Keratinocyte (primary cell): ENCODE measurements around the gene GDF3. TPM values are rescaled to one million over a fixed set of nuclear protein-coding genes. Genes with fewer than 3 reads are reported as not detected.

Experiments
- DNase-seq: peaks from one replicate; pipeline ENCODE4 v3.0.0-alpha.2; 2011; ENCODE audit warnings: low read depth, missing footprints, low spot score
- FAIRE-seq: peaks from 2 replicates; lab custom pipeline; 2011; peaks lifted over from hg19 to GRCh38; lab: Jason Lieb, UNC
- H2AFZ ChIP-seq: 2 replicates; pipeline ENCODE4 v1.6.0; 2012; ENCODE audit warnings: low read length, control low read depth, inconsistent platforms; ENCODE audit not compliant: control insufficient read depth
- H3K27ac ChIP-seq: 2 replicates; pipeline ENCODE4 v1.5.1; 2011; ENCODE audit warnings: low read length; ENCODE audit not compliant: control insufficient read depth, insufficient read depth
- H3K27me3 ChIP-seq: 3 replicates; pipeline ENCODE4 v1.6.0; 2011; ENCODE audit warnings: low read length; ENCODE audit not compliant: control insufficient read depth, insufficient read depth; ENCODE audit errors: extremely low read depth
- H3K36me3 ChIP-seq, 2 experiments: 2 replicates in 1 of 2; 3 replicates in 1 of 2; pipeline ENCODE4 v1.5.1; 2011; ENCODE audit warnings: low read length in 2 of 2, mild to moderate bottlenecking in 1 of 2; ENCODE audit not compliant: control insufficient read depth in 2 of 2, insufficient read depth in 2 of 2; ENCODE audit errors: extremely low read depth in 1 of 2
- H3K4me1 ChIP-seq: 3 replicates; pipeline ENCODE4 v1.5.1; 2011; ENCODE audit warnings: low read length; ENCODE audit not compliant: control insufficient read depth, insufficient read depth; ENCODE audit errors: extremely low read depth
- H3K4me2 ChIP-seq: 3 replicates; pipeline ENCODE4 v1.6.0; 2011; ENCODE audit warnings: low read depth, low read length; ENCODE audit not compliant: control insufficient read depth, insufficient read depth; ENCODE audit errors: extremely low read depth
- H3K4me3 ChIP-seq, 3 experiments: fragments of 200-600 bp in 1 of 3; sonication (generic) in 1 of 3; 2 replicates in 2 of 3; 3 replicates in 1 of 3; pipeline ENCODE4 v1.5.1; 2011 to 2016; ENCODE audit warnings: low read length in 3 of 3, mild to moderate bottlenecking in 3 of 3, control low read depth in 2 of 3, inconsistent platforms in 1 of 3, low read depth in 1 of 3, mixed read lengths in 1 of 3, mixed run types in 1 of 3, moderate library complexity in 1 of 3; ENCODE audit not compliant: control insufficient read depth in 2 of 3, insufficient read depth in 2 of 3; ENCODE audit errors: extremely low read depth in 1 of 3
- H3K79me2 ChIP-seq: 2 replicates; pipeline ENCODE4 v1.6.0; 2012; ENCODE audit warnings: low read length; ENCODE audit not compliant: control insufficient read depth, insufficient read depth
- H3K9ac ChIP-seq: 3 replicates; pipeline ENCODE4 v1.6.0; 2011; ENCODE audit warnings: low read length; ENCODE audit not compliant: control insufficient read depth, insufficient read depth; ENCODE audit errors: extremely low read depth
- H3K9me1 ChIP-seq: 3 replicates; pipeline ENCODE4 v1.6.0; 2011; ENCODE audit warnings: low read length; ENCODE audit not compliant: control insufficient read depth, insufficient read depth; ENCODE audit errors: extremely low read depth
- H3K9me3 ChIP-seq: 2 replicates; pipeline ENCODE4 v1.5.1; 2012; ENCODE audit warnings: low read depth, low read length; ENCODE audit not compliant: control insufficient read depth
- H4K20me1 ChIP-seq: 3 replicates; pipeline ENCODE4 v1.6.0; 2011; ENCODE audit warnings: low read length; ENCODE audit not compliant: control insufficient read depth, insufficient read depth; ENCODE audit errors: extremely low read depth
- EZH2 ChIP-seq: IDR thresholded peaks from one replicate; pipeline ENCODE4 v1.6.1; 2012; ENCODE audit warnings: inconsistent platforms, mild to moderate bottlenecking, low read length, moderate library complexity
- dilution Hi-C: fragments of 300-500 bp; cut with MboI; formaldehyde crosslinking; loops from one replicate; pipeline ENCODE4 v1.7.0; 2020; ENCODE audit warnings: low sequenced_read_pairs; ENCODE audit not compliant: extremely low pct_ligation_motif_present
- polyA plus RNA-seq, 5 experiments: library from polyadenylated mRNA; depleted of rRNA in 3 of 5; stranded (reverse) in 3 of 5; stranded (forward) in 1 of 5; unstranded in 1 of 5; fragments of >200 nt; gene quantifications; 1 replicate in 1 of 5; 2 replicates in 3 of 5; 3 replicates in 1 of 5; pipeline versions ENCODE4 v1.2.1 to v1.2.3, GENCODE V29; 2011 to 2012; ENCODE audit warnings: missing spikeins in 2 of 5, low read depth in 1 of 5, low replicate concordance in 1 of 5
- TF ChIP-seq, protein P1 (sequence below), 3 experiments: IDR thresholded peaks in 1 of 3; conservative IDR thresholded peaks in 1 of 3; optimal IDR thresholded peaks in 1 of 3; 2 replicates in 2 of 3; 3 replicates in 1 of 3; pipeline versions ENCODE3 to v1.5.1; 2011; ENCODE audit warnings: low read length in 3 of 3, mild to moderate bottlenecking in 3 of 3, moderate library complexity in 2 of 3, control low read depth in 1 of 3, inconsistent platforms in 1 of 3; ENCODE audit not compliant: insufficient read depth in 2 of 3; ENCODE audit errors: extremely low read depth in 1 of 3

Gene GDF3
- polyA plus RNA-seq, 1 donor (not counting 4 experiments of a cell fraction or from before 2014, with no cell fraction given) = not detected

DNA sequence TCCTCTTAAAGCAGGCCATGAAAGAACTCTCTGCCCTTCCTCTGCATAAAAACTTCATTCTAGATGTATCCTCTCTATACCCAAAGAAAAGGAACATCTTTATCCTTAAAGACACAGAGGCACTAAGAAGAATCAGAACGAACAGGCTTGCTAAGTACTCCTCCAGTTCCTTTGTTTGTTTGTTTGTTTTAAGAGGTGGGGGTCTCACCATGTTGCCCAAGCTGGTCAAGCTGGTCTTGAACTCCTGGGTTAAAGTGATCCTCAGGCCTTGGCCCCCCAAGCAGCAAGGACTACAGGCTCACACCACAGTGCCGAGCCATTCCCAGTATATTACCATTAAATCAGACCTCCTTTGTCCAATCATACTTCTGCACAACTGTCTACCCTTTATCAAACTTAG, 14.0 kb downstream of the GDF3 start:
- dilution Hi-C loops = no loop called here
- no peaks in the 10 kb centered on the region for H3K27me3 ChIP-seq
- no peak for TF ChIP-seq EZH2
- TF ChIP-seq, protein P1, sequence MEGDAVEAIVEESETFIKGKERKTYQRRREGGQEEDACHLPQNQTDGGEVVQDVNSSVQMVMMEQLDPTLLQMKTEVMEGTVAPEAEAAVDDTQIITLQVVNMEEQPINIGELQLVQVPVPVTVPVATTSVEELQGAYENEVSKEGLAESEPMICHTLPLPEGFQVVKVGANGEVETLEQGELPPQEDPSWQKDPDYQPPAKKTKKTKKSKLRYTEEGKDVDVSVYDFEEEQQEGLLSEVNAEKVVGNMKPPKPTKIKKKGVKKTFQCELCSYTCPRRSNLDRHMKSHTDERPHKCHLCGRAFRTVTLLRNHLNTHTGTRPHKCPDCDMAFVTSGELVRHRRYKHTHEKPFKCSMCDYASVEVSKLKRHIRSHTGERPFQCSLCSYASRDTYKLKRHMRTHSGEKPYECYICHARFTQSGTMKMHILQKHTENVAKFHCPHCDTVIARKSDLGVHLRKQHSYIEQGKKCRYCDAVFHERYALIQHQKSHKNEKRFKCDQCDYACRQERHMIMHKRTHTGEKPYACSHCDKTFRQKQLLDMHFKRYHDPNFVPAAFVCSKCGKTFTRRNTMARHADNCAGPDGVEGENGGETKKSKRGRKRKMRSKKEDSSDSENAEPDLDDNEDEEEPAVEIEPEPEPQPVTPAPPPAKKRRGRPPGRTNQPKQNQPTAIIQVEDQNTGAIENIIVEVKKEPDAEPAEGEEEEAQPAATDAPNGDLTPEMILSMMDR (optimal IDR thresholded peaks at IDR 0.05 in 1 of 3, IDR thresholded peaks at IDR 0.05 in 1 of 3, conservative IDR thresholded peaks at IDR 0.05 in 1 of 3; ENCODE audit: extremely low read depth in 1 of 3, insufficient read depth in 2 of 3, low read length in 3 of 3) = no peak
- no peak overlapping the region for H2AFZ ChIP-seq
- no peak for DNase-seq
- no peaks in the 10 kb centered on the region for H3K36me3 ChIP-seq
- no peaks in the 10 kb centered on the region for H3K79me2 ChIP-seq
- no peak overlapping the region for H3K4me2 ChIP-seq
- no peak overlapping the region for H3K4me3 ChIP-seq
- FAIRE-seq = no peak
- no peaks in the 10 kb centered on the region for H3K9me3 ChIP-seq
- no peaks in the 10 kb centered on the region for H3K4me1 ChIP-seq
- no peaks in the 10 kb centered on the region for H4K20me1 ChIP-seq
- H3K9me1 ChIP-seq = no peaks in the 10 kb centered on the region
- H3K9ac ChIP-seq = no peak overlapping the region
- H3K27ac ChIP-seq = no peak overlapping the region

DNA sequence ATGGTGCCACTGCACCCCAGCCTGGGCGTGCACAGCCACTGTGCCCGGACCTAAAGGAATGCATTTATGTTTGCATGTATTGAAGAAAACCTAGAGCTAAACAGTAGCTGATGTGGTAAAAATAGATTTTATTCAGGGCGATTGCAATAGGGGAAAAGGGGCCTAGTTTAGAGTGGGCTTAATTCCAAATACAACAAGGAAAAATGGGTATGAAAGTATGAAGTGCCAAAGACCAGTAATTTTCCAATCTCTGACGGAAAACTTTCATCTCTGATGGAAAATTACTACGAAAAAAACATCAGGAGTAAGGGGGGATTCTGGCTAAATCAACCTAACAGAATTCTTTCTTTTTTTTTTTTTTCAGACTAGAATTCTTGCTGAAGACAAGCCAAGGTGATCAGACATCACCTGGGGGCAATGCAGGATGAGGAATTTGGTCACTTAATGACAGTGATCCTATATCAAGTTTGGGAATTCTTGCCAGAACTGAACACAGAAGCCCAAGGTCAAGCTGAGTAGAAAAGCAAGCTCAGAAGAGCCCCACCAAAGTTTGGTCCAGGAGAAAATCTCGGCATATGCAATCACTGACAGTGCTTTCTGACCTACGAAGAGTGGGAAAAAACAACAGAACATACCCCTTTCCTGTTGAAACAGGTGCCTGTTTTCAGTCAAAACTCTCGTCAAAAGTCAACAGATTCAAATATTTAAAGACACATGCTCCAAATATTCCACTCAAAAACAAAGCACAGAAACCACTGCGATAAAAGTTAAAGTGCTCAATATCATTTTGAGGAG, 16.1 kb downstream of the GDF3 start:
- Histone ChIP-seq H3K4me2 (no peak overlapping the region), H3K4me1 (no peaks in the 10 kb centered on the region), H3K79me2 (no peaks in the 10 kb centered on the region), H3K4me3 (no peak overlapping the region), H4K20me1 (no peaks in the 10 kb centered on the region), H2AFZ (no peak overlapping the region), H3K27me3 (no peaks in the 10 kb centered on the region), H3K27ac (no peak overlapping the region), H3K36me3 (no peaks in the 10 kb centered on the region), H3K9ac (no peak overlapping the region), H3K9me3 (no peaks in the 10 kb centered on the region), H3K9me1 (no peaks in the 10 kb centered on the region)
- DNase-seq = no peak
- no peak for FAIRE-seq
- dilution Hi-C loops = no loop called here
- TF ChIP-seq, protein P1 (optimal IDR thresholded peaks at IDR 0.05 in 1 of 3, IDR thresholded peaks at IDR 0.05 in 1 of 3, conservative IDR thresholded peaks at IDR 0.05 in 1 of 3; ENCODE audit: extremely low read depth in 1 of 3, insufficient read depth in 2 of 3, low read length in 3 of 3) = no peak
- TF ChIP-seq EZH2 = no peak
